Left ventricle myocardium inferior (tissue), 1 donor: ENCODE results near the gene FARS2. TPM values are rescaled to one million over a fixed set of nuclear protein-coding genes. Genes with fewer than 3 reads are reported as not detected.

Experiments used
- DNase-seq: peaks from one replicate; pipeline ENCODE4 v3.0.0-alpha.2; 2020
- H3K27ac ChIP-seq: fragments of 200-600 bp; replicated peaks from 2 replicates; pipeline ENCODE4 v1.8.0; 2021
- H3K27me3 ChIP-seq: fragments of 200-600 bp; 2 replicates; pipeline ENCODE4 v1.8.0; 2021; ENCODE audit warnings: low read depth
- H3K36me3 ChIP-seq: fragments of 200-600 bp; 2 replicates; pipeline ENCODE4 v1.8.0; 2021
- H3K4me1 ChIP-seq: fragments of 200-600 bp; 2 replicates; pipeline ENCODE4 v1.8.0; 2021
- H3K4me3 ChIP-seq: fragments of 200-600 bp; 2 replicates; pipeline ENCODE4 v1.8.0; 2021; ENCODE audit warnings: mild to moderate bottlenecking, moderate library complexity
- H3K9me3 ChIP-seq: fragments of 200-600 bp; replicated peaks from 2 replicates; pipeline ENCODE4 v1.8.0; 2021
- CTCF ChIP-seq: fragments of 200-600 bp; IDR thresholded peaks from 2 replicates; pipeline ENCODE4 v1.8.0; 2021; ENCODE audit warnings: antibody characterized with exemption, mild to moderate bottlenecking, borderline replicate concordance
- intact Hi-C: fragments of 100-400 bp; cut with micrococcal nuclease; formaldehyde crosslinking; loops from one replicate; pipeline ENCODE4 v1.11.0; 2022
- total RNA-seq: library from RNA; stranded (reverse); fragmentation: NEBNext Ultra II Directional; extraction: Animal tissue kit (Norgen Biotek cat#: 25700); gene quantifications from one replicate; pipeline ENCODE4 v1.2.1, GENCODE V29; 2021
- donor health status: DM: no; HTN: yes; CAD: no; lungs with severe emphysema.

FARS2 gene
- total RNA-seq, 1 donor from 2014 or later, result 16.7 TPM

- no peaks in the 10 kb centered on the region for H3K36me3 ChIP-seq
- no peaks in the 10 kb centered on the region for H3K27me3 ChIP-seq
- TF ChIP-seq CTCF, result no peak
- DNase-seq, result no peak
- no peaks in the 10 kb centered on the region for H3K9me3 ChIP-seq
- no peak overlapping the region for H3K27ac ChIP-seq
- intact Hi-C loops, result no loop called here
- peaks cover 32% of the 10 kb centered on the region for H3K4me1 ChIP-seq
- H3K4me3 ChIP-seq, result no peak overlapping the region
Observed at GRCh38 chr6:5676701-5677100, 415.4 kb downstream of the FARS2 start.

- Histone ChIP-seq H3K27ac (no peak overlapping the region), H3K4me3 (no peak overlapping the region), H3K4me1 (peaks cover 28% of the 10 kb centered on the region), H3K9me3 (no peaks in the 10 kb centered on the region), H3K27me3 (no peaks in the 10 kb centered on the region), H3K36me3 (no peaks in the 10 kb centered on the region)
- intact Hi-C loops, result no loop called here
- TF ChIP-seq CTCF, result no peak
- no peak for DNase-seq
Observed at GRCh38 chr6:5677219-5678000, 416.1 kb downstream of the FARS2 start.

- no peak for TF ChIP-seq CTCF
- Histone ChIP-seq H3K27ac (no peak overlapping the region), H3K27me3 (no peaks in the 10 kb centered on the region), H3K4me3 (no peak overlapping the region), H3K4me1 (peaks cover 11% of the 10 kb centered on the region), H3K9me3 (no peaks in the 10 kb centered on the region), H3K36me3 (no peaks in the 10 kb centered on the region)
- intact Hi-C loops, result no loop called here
- DNase-seq, result no peak
Observed at GRCh38 chr6:5679270-5679669, 418.0 kb downstream of the FARS2 start.

- Histone ChIP-seq H3K27ac (no peak overlapping the region), H3K27me3 (no peaks in the 10 kb centered on the region), H3K36me3 (no peaks in the 10 kb centered on the region), H3K4me3 (no peak overlapping the region), H3K4me1 (peaks cover 8% of the 10 kb centered on the region), H3K9me3 (no peaks in the 10 kb centered on the region)
- no peak for DNase-seq
- TF ChIP-seq CTCF, result no peak
- intact Hi-C loops, result no loop called here
Observed at GRCh38 chr6:5679691-5680090, 418.4 kb downstream of the FARS2 start.

GRCh38 chr6:5680095-5680494, 418.8 kb downstream of the FARS2 start:
- Histone ChIP-seq H3K36me3 (no peaks in the 10 kb centered on the region), H3K27ac (no peak overlapping the region), H3K4me3 (no peak overlapping the region), H3K27me3 (no peaks in the 10 kb centered on the region), H3K9me3 (no peaks in the 10 kb centered on the region), H3K4me1 (peaks cover 8% of the 10 kb centered on the region)
- no peak for TF ChIP-seq CTCF
- no peak for DNase-seq
- intact Hi-C loops, result no loop called here
